Muscle of arm (tissue), 12 donors: ENCODE data around the gene URGCP. TPM values are rescaled to one million over a fixed set of nuclear protein-coding genes. Genes with fewer than 3 reads are reported as not detected.
A peak's percentile ranks its signal among the peaks of the same experiment; 100 is the strongest.

Source experiments
- DNase-seq: peaks from one replicate; pipeline ENCODE4 v3.0.0-alpha.2; 2013
- polyA plus RNA-seq, 12 donors: library from polyadenylated mRNA; unstranded; fragments of 120-200 nt; gene quantifications; one replicate each; pipeline ENCODE4 v1.2.1, GENCODE V29; 2013; ENCODE audit not compliant: insufficient read length in 12 of 12

Gene URGCP
- polyA plus RNA-seq, 12 donors = 16.9 to 40.2 (median 20.6) TPM; not detected in 1

DNA sequence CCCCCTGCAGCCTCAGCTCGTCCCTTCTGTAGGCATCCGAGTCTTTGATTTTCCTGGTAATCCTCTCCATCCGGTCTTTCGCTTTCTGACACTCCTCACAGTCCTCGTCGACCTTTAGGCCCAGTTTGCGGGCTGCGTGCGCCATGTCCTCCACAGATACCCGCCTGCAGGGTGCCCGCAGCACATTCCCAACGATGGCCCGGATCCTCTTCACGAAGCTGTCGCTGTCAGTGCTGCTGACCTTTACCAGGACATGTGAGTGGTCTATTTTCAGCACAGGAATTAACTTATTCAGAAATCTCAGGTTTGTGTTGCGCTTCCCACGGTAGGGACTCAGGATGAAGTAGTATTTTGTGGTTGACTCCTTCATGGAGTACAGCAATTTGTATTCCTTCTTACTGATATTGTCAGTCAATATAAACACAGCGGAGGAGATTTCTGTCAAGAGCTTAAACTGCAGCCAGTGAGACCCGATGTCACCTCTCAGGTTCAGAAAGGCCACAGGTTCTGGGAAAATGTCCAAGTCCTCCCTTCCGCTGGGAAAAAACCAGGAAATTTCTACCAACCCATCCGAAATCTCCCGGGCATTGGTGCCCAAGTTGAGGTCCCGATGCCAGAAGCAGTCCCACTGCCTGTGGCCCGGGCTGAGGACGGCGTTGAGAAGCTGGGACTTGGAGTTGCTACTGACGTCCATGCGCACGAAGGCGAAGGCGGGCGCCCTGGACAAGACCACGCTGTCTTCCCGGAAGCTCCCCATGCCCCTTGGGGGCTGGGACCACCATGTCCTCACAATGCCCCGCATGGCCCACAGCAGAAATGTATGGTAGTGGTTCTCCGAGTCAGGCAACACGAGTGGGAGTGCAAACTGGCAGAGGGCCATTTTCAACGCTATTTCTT is 28.2 kb downstream of the URGCP start:
- DNase-seq = no peak

DNA sequence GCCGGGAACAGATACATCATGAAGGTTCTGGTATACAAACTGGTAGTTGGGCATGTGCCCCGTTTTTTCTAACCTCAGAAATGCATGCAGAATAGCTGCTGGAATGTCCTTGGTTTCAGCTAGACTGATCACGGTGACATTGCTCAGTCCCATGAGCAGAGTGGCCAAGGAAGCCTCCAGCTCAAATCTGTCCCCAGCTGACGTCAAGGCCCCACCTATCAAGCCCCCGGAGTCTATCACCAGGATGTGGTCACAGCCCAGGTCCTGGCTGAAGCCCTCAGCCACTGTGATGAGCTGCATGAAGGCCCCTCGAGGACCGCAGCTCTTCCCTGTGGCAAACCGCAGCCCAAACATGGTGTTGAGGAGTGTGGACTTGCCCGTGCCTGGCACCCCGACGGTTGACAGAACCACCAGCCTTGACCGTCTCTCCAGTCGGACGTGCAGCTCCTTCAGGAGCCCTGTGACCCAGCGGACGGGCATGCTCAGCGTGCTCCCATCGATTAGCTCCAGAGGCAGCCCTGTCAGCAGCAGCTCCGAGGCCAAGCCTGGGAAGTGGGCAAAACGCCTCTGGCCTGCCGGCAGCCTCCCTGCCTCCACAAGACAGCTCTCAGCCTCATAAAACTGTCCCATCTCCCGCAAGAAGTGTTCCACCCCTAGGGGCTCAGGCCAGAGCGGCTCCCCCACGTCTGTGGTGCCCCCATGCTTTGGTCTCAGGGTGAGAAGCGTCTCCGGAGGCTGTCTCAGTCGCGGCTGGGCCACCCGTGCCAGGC is 29.2 kb downstream of the URGCP start:
- no peak for DNase-seq

DNA sequence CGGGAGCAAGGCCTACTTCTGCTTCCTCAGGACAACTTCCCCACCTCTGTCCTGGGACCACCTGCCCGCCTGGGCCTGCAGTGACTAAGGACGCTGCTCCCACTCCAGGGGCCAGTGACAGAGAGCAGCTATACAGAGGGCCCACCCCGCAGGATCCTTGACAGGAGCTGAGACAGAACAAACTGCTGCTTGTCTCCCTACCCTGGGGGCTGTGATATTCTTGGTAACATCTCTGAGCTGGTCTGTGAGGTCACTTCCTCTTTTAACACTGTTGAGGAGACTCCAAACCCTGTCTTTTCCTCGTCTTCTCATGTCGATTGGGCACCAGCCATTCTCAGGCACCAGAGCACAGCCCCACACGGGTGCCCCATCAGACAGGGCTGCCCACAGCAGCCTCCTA is 30.2 kb downstream of the URGCP start:
- DNase-seq = no peak

DNA sequence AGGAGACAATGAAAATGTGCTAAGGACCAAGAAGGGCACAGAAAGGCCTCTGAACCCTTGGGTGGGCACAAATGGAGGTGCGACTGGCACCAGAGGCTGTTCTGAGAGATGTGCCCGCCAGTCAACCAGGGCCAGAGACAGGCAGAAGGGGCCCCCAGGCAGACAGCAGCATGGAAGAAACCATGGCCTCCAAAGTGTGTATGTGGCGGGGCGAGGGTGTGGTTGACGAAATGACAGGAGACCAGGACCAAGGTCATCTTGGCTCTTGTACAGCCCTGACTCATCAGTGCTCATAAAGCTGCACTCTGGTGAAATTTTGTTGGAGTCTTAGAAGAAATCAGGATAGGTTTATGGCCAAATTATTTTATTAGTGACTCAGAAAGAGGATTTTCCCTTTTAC is 33.1 kb downstream of the URGCP start:
- no peak for DNase-seq

DNA sequence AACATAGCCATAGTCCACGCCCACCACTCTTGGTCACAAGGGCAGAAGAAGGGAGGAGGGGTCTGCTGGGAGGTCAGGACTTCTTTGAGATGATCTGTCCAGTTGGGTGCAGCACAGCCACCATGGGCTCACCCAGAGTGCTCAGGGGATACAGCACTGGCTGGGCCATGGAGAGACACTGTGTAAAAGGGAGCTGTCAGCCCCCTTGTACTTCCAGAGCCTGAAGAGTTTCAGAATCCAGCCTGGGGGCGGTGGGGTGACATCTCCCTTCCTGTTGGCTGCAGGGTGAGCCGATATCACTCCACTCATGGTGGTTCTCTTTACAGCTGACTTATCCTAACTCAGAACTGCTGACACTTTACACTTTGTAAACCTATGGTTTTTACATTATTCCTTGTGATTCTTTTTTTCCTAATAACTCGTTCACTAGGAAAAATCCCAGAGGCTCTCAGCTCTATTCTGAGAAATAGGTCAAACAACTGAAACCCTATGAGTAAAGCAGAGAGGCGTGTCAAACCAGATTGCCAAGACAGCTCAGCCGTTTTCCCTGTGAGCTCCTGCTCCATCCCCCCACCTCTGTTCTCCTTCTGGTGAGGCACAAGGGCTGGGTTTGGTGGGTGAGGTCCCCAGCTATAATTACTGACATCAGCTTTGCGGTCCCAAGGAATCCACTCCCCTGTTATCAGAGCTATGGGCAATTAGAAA is 33.8 kb downstream of the URGCP start:
- DNase-seq = peak; percentile 70

DNA sequence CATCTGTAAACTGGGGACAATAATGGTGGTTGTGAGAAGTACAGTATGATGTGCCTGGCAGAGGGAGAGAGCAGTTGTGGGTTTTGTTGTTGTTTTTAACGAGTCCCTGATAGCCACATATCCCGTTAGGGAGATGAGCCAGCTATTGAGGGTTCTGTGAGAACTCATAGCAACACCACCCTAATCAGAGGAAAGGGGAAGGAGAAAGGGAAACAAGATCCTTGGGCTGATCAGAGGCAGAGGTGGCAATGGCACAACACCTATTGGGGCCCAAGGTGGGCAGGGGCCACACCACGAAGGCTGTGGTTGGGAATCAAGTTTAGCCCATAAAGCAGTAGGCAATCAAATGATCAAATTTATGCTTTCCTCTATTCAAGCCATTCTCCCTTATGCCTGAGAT is 35.3 kb downstream of the URGCP start:
- no peak for DNase-seq

DNA sequence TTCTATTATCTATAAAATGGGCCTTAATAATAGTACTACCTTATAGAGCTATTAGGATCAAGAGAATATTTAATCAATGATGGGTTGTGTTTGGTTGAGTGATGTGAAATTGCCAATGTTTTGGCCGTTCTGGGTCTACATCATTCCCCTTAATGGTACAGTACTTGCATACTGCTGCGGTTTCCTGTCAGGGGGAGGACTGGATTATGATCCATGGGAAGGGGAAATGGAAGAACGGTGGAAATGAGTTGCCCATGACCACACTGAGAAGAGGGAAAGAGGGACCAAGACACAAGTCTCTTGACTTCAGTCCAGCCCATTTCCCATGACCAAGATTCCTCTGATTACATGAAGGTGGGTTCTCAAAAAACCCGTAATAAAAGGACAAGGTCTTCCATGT is 36.1 kb downstream of the URGCP start:
- DNase-seq = no peak

DNA sequence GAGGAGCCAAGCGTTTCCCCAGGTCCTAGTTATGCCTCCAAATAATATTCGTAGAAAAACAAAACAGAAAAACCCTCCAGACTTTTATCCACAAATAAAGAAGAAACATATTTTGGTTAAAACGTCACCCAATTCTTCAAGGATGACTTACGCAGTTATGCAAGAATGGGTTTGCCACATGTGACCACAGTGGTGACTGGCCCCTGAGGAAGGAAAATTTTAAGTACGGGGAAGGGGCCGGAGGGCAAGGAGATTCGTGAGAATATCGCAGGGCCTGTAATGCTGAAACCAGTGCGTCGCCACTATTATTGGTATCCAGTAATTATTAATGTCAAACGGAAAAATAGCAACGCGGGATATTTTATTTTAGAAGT is 36.5 kb downstream of the URGCP start:
- peak; percentile 48 for DNase-seq

DNA sequence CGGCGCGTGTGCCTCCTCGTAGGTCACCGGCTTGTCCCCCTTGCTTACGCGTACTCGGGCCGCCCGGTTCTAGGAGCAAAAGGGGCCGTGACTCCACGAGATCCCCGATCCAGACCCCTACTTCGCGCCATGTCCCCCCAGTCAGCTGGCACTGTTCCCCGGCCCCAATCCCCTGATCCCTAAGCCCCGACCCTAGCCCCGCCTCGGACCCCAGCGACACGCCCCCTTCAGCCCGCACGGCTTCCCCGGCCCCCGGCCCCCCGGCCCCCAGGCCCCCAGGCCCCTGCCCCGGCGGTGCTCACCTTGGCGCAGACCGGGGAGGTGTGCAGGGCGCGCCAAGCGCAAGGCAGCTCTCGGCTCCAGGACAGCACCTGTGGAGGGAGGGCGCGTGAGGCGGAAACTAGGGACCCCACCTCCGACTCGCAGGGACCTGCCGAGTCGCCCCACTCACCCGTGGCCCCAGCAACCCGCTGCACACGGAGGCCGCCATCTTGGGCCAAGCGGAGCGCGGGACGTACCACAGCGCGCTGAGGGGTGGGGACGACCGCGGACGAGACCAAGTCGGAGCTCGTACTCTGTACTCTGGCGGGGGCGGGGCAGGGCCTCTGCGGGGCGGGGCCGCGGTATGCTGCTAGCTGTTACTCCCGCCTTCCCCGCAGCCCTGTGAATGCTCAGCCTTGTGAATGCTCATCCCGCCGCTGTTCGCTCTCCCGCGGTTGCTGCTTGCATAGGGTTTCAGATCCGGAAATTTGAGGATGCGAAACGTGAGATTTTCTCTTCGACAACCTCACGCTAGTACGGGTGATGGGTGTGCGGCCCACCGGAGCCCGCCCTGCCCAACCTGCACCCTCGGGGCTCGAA is 37.2 kb downstream of the URGCP start, which contains the start of gene MRPS24:
Gene MRPS24 (minus strand): TSS at position 512 of the 861 bp plus-strand sequence. CDS start 22 bp downstream, at position 490.
- DNase-seq = peak; percentile 96

DNA sequence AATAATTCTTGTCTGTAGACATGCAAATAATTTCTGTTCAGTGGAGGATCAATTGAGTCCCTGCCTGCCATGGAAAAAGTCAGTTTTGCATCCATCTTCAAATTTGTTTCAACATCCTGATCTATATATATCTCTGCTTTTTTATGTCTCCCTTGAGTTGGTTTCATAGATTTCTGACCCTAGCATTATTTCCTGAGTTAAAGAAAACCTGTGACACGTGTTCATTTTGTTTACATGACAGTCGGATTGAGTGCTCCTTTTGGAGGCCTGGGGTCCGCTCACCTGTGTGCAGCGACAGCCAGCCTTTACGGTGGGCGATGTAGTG is 37.8 kb downstream of the URGCP start:
- DNase-seq = no peak

DNA sequence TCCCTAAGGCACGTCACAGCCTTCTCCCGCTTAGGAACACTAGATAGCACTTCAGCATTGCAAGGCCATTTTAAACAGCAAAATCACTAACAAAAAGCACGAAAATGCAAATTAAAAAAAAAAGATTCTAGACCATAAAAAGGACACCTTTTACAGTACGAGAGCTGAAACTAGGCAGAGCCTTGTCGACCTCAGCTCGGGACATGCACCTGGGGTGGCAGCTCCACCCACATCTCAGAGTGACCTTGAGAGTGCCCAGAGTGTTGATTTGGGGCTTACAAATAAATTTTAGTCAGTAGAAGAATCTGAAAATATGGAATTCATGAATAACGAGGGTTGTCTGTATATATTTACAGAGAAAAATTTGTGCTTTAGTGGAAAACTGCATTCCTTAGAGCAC is 38.2 kb downstream of the URGCP start:
- DNase-seq = no peak

DNA sequence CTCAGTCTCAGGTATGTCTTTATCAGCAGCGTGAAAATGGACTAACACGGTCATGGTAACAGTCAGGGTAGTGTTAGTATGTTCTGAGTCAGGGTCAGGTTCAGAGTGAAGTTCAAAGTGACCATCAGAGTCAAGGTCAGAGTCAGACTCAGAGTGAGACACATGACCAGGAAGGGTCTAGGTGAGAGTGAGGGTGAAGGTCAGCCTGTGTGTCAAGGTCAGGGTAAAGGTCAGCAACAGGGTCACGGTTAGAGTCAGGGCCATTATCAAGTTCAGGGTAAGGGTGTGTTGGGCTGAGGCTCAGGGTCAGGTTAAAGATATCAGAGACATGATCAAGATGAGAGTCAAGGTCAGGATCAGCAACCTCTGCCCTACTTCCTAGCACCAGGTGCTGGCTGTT is 41.1 kb downstream of the URGCP start:
- no peak for DNase-seq

DNA sequence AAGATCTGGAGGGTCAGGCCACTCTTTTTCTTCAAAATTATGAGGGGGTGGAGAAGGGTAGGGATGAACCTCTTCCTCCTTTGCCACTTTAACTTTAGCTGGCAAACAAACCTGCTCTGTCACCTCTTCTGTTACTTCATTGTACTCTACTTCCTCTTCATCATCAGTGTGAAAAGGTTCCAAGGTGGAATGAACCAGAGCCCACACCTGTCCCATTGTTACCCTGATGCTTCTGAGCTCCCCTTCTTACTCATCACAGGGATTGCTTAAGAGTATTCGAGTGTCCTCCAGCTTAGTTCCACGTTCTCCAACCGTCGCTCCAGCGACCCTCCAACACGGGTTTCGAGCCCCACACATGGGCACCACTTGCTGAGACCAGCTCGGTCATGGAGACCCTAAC is 42.3 kb downstream of the URGCP start:
- no peak for DNase-seq

DNA sequence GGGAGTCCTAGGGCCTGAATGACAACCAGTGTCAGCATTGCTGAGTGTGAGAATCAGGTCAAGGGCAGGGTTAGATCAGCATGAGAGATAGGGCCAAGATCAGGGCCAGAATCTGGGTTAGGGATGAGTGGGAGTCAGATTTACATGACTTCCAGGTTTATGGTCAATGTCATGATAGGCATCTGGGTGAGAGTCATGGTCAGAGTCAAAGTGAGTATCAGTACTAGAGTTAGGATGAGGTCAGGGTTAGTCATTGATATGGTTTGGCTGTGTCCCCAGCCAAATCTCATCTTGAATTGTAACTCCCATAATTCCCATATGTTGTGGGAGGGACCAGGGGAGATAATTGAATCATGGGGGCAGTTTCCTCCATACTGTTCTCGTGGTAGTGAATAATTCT is 49.4 kb downstream of the URGCP start:
- no peak for DNase-seq

DNA sequence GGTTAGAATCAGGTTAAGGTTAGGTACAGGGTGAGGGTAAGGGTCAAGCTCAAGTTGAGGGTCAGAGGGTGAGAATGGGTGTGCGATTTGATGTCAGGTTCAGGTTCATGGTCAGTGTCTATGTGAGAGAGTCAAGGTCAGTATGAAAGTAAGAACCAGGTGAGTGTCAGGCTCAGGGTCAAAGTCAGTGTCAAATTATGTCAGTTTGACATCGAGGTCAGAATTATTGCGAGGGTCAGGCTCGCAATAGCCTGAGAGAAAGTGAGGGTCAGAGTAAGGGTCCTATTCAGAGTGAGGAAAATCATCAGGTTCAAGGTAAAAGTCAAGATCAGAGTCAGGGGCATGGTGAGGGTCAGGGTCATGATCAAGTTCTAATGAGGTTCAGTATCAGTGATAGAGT is 50.1 kb downstream of the URGCP start:
- no peak for DNase-seq

DNA sequence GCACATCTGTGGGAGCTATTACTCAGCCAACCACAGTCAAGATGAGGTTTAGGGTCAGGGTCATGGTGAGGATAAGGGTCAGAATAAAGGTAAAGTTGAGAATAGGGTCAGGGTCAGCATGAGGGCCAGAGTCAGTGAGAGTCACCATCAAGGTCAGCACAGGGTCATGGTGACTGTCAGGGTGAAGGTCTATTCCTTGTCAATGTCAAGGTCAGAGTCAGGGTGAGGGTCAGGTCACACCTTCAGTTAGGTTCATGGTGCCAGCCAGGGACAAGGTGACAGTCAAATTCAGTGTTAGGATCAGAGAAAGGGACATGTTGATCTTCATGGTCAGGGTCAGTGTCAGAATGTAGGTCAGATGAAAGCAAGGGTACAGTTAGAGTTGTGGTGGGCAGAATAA is 51.2 kb downstream of the URGCP start:
- DNase-seq = no peak

DNA sequence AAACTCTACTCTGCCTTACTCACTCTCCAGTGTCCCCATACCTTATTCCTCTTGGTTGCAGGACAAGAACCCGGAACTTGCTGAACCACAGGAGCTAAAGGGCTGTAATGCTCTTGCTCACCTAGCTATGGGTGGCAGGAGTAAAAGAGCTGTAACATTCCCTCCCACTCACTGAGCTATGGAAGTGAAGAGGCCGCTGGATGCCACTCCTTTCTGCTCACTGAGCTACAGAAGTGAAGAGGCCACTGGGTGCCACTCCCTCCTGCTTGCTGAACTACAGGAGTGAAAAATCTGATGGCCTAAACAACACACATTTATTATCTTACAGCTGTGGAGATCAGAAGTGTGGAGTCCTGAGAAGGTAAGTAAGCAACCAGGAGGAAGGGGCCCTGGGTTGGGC is 54.6 kb downstream of the URGCP start:
- no peak for DNase-seq

DNA sequence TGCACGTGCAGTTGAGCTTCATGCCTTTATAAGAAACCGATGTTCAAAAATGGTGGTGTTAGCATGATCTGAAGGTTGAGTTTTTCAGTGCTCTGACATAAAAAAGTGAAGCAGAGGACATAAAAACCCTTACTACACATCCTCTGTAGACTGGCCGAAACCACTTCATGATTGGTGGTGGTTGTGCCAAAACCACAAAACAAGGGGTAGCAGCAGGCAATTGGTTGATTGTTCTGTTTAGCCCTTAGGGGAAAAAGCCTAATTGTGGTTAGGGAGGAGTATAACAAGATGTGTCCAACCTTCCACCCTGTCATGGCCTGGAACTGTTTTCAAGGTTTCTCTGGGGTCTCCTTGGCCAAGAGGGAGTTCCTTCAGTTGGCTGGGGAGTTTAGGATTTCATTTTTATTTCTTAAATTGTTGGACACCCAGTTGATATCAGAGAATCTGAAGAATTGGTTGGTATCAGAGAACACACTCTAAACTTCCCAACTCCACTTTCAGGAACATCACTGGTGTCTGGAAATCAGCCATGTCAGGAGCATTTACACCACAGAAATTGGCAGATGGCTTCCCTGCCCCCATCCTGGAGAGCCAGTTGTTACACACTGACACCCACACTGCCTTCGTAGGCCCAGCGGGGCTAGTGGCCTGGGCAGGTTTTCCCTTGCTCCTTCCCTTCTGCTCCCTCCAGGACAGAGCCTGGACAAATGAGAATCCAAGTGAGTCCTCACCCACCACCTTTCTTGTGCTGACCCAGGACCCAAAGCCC is 55.9 kb downstream of the URGCP start:
- DNase-seq = no peak

DNA sequence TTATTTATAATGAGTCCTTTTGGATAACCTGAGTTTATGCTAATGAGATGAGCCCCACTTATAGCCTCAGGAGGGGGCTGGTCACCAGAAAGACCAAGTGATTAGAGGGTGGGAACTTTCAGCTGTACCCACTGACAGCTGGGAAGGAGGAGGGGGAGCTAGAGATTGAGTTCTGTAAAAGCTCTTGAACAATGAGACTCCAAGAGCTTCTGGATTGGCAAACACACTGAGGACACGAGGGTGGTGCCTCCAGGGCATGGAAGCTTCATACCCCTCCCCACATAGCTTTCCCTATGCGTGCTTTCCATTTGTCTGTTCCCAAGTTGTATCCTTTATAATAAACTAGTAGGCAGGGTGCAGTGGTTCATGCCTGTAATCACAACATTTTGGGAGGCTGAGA is 57.3 kb downstream of the URGCP start:
- DNase-seq = no peak

DNA sequence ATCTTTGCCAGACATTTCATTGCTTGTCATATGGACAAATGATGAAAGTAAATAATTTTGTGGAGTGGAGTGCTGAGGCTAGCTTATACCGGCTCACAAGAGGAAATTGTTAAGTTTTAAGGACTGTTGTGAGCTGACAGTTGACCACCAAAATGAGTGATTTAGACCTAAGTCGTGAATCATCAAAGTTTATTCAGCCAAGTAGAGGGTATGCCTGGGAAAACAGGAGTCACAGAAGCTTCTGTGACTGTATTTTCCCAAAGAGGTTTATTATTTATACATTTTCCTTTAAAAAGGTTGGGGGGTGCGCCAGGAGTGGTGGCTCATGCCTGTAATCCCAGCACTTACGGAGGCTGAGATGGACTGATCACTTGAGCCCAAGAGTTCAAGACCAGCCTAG is 58.9 kb downstream of the URGCP start:
- DNase-seq = no peak

DNA sequence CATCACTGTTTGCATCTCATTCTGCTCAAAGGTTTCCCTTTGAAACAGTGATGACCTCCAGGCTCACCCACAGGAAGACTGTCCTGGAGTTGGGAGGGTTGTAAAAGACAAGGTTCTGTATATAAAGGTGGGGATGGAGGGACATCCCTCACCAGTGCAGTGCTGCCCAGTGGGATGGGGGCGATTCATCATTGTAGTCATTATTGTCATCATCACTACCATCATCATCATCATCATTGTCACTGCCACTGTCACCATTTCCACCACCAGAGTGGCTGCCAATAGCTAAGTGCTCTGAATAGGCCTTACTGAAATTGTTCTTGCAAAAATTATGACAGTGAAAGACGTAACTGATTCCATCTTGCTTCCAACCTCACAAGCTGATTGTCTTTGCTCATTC is 61.7 kb downstream of the URGCP start:
- no peak for DNase-seq
